Retinal pigment epithelial cell (primary cell): ENCODE results near the gene LPIN3.

Source experiments
- DNase-seq: peaks from one replicate; pipeline ENCODE4 v3.0.0-alpha.2; 2010; ENCODE audit warnings: low read depth
- H3K4me3 ChIP-seq: 2 replicates; pipeline ENCODE4 v1.5.1; 2011; ENCODE audit warnings: mild to moderate bottlenecking, low read length, control low read depth, moderate library complexity
- CTCF ChIP-seq: conservative IDR thresholded peaks from 2 replicates; pipeline ENCODE4 v1.5.1; 2011; ENCODE audit warnings: low read depth, low read length, control low read depth, inconsistent platforms

LPIN3 gene

GRCh38 chr20:41334443-41335421, 5.9 kb upstream of the LPIN3 start:
- no peak for DNase-seq
- H3K4me3 ChIP-seq: no peak overlapping the region
- TF ChIP-seq CTCF: no peak

GRCh38 chr20:41335591-41335990, 5.0 kb upstream of the LPIN3 start:
- no peak overlapping the region for H3K4me3 ChIP-seq
- no peak for TF ChIP-seq CTCF
- no peak for DNase-seq

- no peak overlapping the region for H3K4me3 ChIP-seq
- no peak for TF ChIP-seq CTCF
- DNase-seq: no peak
Measured at GRCh38 chr20:41336711-41337492, 3.7 kb upstream of the LPIN3 start.

- TF ChIP-seq CTCF: peak; percentile 89
- no peak for DNase-seq
- H3K4me3 ChIP-seq: peak overlapping the region; percentile 57
Measured at GRCh38 chr20:41339957-41340326, 679 bp upstream of the LPIN3 start.

- no peak for TF ChIP-seq CTCF
- H3K4me3 ChIP-seq: no peak overlapping the region
- no peak for DNase-seq
Measured at GRCh38 chr20:41342474-41343464, 2.1 kb downstream of the LPIN3 start.

GRCh38 chr20:41344477-41344876, 3.9 kb downstream of the LPIN3 start:
- DNase-seq: no peak
- H3K4me3 ChIP-seq: no peak overlapping the region
- TF ChIP-seq CTCF: no peak
